Stimulated activated effector memory CD8-positive, alpha-beta T cell treated with anti-CD3 and anti-CD28 coated beads, Interleukin-12 subunit alpha, Interleukin-12 subunit beta, amount 100 ng/mL, for 72 hours (primary cell): ENCODE results near the gene ZNF683.

Experiments
- ATAC-seq: fragments of 150-1000 bp; cut with Tn5 transposase; 2 replicates; pipeline ENCODE4 v1.10.0; 2021
- DNase-seq, 2 donors: peaks; one replicate each; pipeline ENCODE4 v3.0.0; 2021 to 2022; ENCODE audit warnings: low spot score in 2 of 2
- H3K27ac Mint-ChIP-seq: one replicate; pipeline ENCODE4 v1.8.0; 2022; ENCODE audit warnings: mild to moderate bottlenecking, mixed read lengths
- H3K36me3 Mint-ChIP-seq: one replicate; pipeline ENCODE4 v1.8.0; 2022; ENCODE audit warnings: mild to moderate bottlenecking, mixed read lengths
- H3K4me1 Mint-ChIP-seq: one replicate; pipeline ENCODE4 v1.8.0; 2022; ENCODE audit warnings: mixed read lengths
- H3K4me3 Mint-ChIP-seq: one replicate; pipeline ENCODE4 v1.8.0; 2022; ENCODE audit warnings: mild to moderate bottlenecking, mixed read lengths
- H3K9me3 Mint-ChIP-seq: one replicate; pipeline ENCODE4 v1.8.0; 2022; ENCODE audit warnings: mixed read lengths

The ZNF683 gene

GRCh38 chr1:26318338-26319064 lies 54.0 kb downstream of the ZNF683 start:
- DNase-seq (peak; percentile 42 to 77), ATAC-seq (peak; percentile 59)
- H3K36me3 Mint-ChIP-seq = peaks cover 61% of the 10 kb centered on the region

GRCh38 chr1:26317612-26318337 lies 54.8 kb downstream of the ZNF683 start, which contains the start of gene CD52:
Gene CD52 (plus strand): TSS chr1:26317958. CDS start chr1:26318018, 60 bp downstream.
- peak within 1 kb of the TSS; percentile 98 for H3K4me3 Mint-ChIP-seq
- ATAC-seq = peak; percentile 76
- H3K36me3 Mint-ChIP-seq = peaks cover 54% of the 10 kb centered on the region
- H3K27ac Mint-ChIP-seq = peak within 1 kb of the TSS; percentile 73
- no peaks in the 10 kb centered on the region for H3K9me3 Mint-ChIP-seq
- peaks cover 82% of the 10 kb centered on the region for H3K4me1 Mint-ChIP-seq
- DNase-seq = peak in 1 of 2 donors; percentile 75

More at GRCh38 chr1:26318338-26319064, 54.0 kb downstream of the ZNF683 start:
- Mint-ChIP-seq H3K4me3 (peak overlapping the region; percentile 98), H3K27ac (peak overlapping the region; percentile 73), H3K9me3 (no peaks in the 10 kb centered on the region), H3K4me1 (peaks cover 82% of the 10 kb centered on the region)

- no peaks in the 10 kb centered on the region for H3K9me3 Mint-ChIP-seq
- peak overlapping the region; percentile 98 for H3K4me3 Mint-ChIP-seq
- peaks cover 76% of the 10 kb centered on the region for H3K4me1 Mint-ChIP-seq
- DNase-seq (no peak), ATAC-seq (no peak)
- peaks cover 47% of the 10 kb centered on the region for H3K36me3 Mint-ChIP-seq
- peak overlapping the region; percentile 73 for H3K27ac Mint-ChIP-seq
Measured at GRCh38 chr1:26317146-26317545, 55.4 kb downstream of the ZNF683 start.

DNA sequence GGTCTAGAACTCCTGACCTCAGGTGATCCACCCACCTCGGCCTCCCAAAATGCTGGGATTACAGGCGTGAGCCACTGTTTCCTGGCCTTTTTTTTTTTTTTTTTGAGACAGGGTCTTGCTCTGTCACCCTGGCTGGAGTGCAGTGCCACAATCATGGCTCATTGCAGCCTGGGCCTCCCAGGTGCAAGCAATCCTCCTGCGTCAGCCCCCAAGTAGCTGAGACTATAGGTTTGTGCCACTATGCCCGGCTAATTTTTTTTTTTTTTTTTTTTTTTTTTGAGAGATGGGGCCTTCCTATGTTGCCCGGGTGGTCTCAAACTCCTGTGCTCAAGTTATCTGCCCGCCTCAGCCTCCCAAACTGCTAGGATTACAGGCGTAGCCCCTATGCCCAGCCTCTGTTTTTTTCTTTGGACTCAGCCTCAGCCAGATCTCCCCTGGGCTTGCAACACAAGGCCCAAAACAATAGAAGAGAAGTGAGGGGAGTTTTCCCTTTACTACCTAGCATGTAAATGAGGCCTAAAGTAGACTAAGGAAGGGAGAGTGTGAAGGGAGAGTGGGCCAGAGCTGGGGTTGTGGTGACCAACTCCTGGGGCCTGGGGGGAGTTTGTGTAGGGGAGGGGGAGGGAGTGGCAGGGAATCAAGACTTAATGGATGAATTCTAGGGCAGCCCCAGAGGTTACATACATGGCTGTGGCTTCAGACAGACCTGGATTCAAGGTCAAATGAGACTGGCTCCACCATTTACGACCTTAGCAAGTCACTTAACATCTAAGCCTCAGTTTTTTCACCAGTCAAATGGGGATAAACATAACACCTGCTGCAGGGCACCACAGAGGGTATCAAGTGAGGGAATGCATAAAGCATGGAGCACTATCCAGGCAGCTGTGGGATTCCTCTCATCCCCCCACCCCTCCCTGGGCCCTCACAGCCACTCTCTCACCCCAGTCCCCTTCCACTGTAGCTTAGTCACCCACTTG lies 56.4 kb downstream of the ZNF683 start:
- peaks cover 67% of the 10 kb centered on the region for H3K4me1 Mint-ChIP-seq

DNA sequence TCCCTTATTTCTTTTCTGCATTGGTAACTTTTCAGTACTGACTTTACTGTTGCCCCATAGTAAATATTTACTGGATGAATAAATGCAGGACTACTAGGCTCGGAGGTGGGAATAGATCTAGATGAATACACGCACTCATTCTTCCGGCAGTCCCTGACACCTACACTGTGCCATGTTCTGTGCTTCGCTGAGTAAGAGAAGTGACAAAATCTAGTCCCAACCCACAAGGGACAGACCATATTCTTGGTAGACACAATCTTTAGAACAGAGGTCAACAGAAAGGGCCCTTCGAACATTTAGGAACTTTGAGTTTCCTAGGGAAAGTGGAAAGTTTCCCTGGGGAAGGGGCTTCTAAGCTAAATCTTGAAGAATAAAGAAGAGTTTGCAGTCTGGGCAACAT lies 58.0 kb downstream of the ZNF683 start:
- Mint-ChIP-seq H3K4me1 (peaks cover 51% of the 10 kb centered on the region), H3K4me3 (peak overlapping the region; percentile 57), H3K9me3 (no peaks in the 10 kb centered on the region)

More for the DNA sequence above, 56.4 kb downstream of the ZNF683 start:
- DNase-seq (no peak), ATAC-seq (no peak)
- H3K36me3 Mint-ChIP-seq = peaks cover 37% of the 10 kb centered on the region
- H3K27ac Mint-ChIP-seq = peak overlapping the region; percentile 91
- H3K9me3 Mint-ChIP-seq = no peaks in the 10 kb centered on the region
- H3K4me3 Mint-ChIP-seq = peak overlapping the region; percentile 57

More for the DNA sequence above, 58.0 kb downstream of the ZNF683 start:
- ATAC-seq = no peak
- H3K36me3 Mint-ChIP-seq = peaks cover 21% of the 10 kb centered on the region
- no peak for DNase-seq
- peak overlapping the region; percentile 91 for H3K27ac Mint-ChIP-seq
